Measurements from ENCODE around the gene PTPRK.

Gene PTPRK

GRCh38 chr6:128368213-128368944 lies 152.0 kb downstream of the PTPRK start:
- Histone ChIP-seq H3K4me3 (ENCODE audit: low read depth, low read length) (no peak overlapping the region), H3K36me3 (no peaks in the 10 kb centered on the region), H3K9me3 (no peaks in the 10 kb centered on the region), H3K4me1 (0 out of 2 replicates have a peak, but pooled peaks cover 2% of the 10 kb centered on the region), H3K27me3 (no peaks in the 10 kb centered on the region)
- no peak for DNase-seq
- TF ChIP-seq, protein P1, sequence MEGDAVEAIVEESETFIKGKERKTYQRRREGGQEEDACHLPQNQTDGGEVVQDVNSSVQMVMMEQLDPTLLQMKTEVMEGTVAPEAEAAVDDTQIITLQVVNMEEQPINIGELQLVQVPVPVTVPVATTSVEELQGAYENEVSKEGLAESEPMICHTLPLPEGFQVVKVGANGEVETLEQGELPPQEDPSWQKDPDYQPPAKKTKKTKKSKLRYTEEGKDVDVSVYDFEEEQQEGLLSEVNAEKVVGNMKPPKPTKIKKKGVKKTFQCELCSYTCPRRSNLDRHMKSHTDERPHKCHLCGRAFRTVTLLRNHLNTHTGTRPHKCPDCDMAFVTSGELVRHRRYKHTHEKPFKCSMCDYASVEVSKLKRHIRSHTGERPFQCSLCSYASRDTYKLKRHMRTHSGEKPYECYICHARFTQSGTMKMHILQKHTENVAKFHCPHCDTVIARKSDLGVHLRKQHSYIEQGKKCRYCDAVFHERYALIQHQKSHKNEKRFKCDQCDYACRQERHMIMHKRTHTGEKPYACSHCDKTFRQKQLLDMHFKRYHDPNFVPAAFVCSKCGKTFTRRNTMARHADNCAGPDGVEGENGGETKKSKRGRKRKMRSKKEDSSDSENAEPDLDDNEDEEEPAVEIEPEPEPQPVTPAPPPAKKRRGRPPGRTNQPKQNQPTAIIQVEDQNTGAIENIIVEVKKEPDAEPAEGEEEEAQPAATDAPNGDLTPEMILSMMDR (IDR thresholded peaks at IDR 0.05; ENCODE audit: low read depth, low read length) = no peak

- no peak for DNase-seq
- Histone ChIP-seq H3K4me1 (no peaks in the 10 kb centered on the region), H3K4me3 (ENCODE audit: low read depth, low read length) (no peak overlapping the region), H3K27me3 (no peaks in the 10 kb centered on the region), H3K36me3 (no peaks in the 10 kb centered on the region), H3K9me3 (no peaks in the 10 kb centered on the region)
- TF ChIP-seq, protein P1 (IDR thresholded peaks at IDR 0.05; ENCODE audit: low read depth, low read length) = no peak
These were observed 153.0 kb downstream of the PTPRK start for GRCh38 chr6:128367437-128367836.

DNA sequence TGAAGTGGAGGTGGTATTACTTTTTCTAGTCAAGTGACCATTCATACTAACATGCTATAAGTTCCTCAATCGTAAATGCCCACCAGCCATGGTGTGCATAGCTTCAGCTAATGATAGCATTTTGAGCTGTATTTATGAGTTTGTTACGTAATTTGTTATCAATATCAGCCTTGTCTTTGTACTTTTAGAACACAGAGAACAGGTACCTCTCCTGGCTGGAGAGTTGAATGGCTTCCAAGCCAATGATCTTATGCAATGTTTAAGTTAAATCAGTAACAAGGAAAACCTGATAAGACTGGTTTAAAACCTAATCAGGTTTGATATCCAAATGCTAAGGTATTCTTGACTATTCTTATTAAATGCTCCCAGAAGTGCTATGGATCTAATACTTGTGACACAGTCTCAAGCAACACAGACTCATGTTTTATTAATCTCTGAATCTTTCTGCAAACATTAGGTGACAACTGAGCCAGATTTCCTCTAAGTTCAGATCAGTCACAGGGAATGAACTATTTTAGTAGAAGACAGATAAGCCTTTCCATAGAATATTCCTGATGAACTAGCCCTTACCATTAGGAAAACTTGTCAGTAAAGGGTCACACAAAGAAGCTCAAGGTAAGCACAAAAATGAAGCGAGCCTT lies 154.8 kb downstream of the PTPRK start:
- H3K9me3 ChIP-seq = no peaks in the 10 kb centered on the region
- H3K27me3 ChIP-seq = no peaks in the 10 kb centered on the region
- no peak for DNase-seq
- no peaks in the 10 kb centered on the region for H3K4me1 ChIP-seq
- no peaks in the 10 kb centered on the region for H3K36me3 ChIP-seq
- TF ChIP-seq, protein P1 (IDR thresholded peaks at IDR 0.05; ENCODE audit: low read depth, low read length) = no peak
- no peak overlapping the region for H3K4me3 ChIP-seq (ENCODE audit: low read depth, low read length)

GRCh38 chr6:128364766-128365519 lies 155.5 kb downstream of the PTPRK start:
- H3K27me3 ChIP-seq = no peaks in the 10 kb centered on the region
- no peak overlapping the region for H3K4me3 ChIP-seq (ENCODE audit: low read depth, low read length)
- no peaks in the 10 kb centered on the region for H3K4me1 ChIP-seq
- no peaks in the 10 kb centered on the region for H3K36me3 ChIP-seq
- no peak for DNase-seq
- no peaks in the 10 kb centered on the region for H3K9me3 ChIP-seq
- TF ChIP-seq, protein P1 (IDR thresholded peaks at IDR 0.05; ENCODE audit: low read depth, low read length) = no peak

DNA sequence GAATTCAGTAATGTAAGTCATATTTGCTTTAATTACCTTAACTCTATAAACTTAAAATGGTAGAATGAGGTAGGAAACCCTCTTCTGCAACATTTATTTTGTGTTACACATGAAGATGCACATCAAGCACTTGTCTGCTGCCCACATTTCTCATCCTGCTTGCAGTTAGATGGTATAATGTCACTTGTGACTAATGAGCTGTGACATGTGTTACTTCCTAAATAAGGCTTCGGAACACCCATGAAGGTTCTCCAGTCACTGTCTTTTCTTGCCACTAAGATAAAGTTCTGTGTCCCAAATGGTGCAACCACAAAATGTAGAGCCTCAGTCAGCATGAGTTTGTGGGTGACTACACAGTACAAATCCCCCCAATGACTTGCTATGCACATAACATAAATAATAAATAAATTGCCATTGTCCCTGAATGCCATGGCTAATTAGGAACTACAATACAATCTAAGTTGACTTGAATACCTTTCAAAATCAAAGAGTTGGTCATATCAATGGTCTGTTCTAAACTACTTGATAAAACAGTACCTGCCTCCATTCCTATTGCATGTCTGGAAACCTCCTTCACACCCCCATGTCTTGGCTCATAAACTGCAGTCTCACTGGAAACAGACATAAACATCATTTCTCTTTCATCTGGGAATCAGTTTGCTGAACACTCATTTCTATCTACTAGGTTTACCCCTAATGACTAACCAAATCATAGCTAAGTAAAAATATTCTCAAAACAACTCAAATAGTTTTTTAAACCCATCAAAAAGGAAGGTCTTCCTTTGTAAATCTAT lies 157.2 kb downstream of the PTPRK start:
- no peaks in the 10 kb centered on the region for H3K9me3 ChIP-seq
- no peaks in the 10 kb centered on the region for H3K27me3 ChIP-seq
- no peak for DNase-seq
- TF ChIP-seq, protein P1 (IDR thresholded peaks at IDR 0.05; ENCODE audit: low read depth, low read length) = no peak
- H3K36me3 ChIP-seq = no peaks in the 10 kb centered on the region
- no peak overlapping the region for H3K4me3 ChIP-seq (ENCODE audit: low read depth, low read length)
- H3K4me1 ChIP-seq = no peaks in the 10 kb centered on the region

Measured in BE2C (cell line).